ENCODE measurements around the gene NPTXR.
A peak's percentile ranks its signal among the peaks of the same experiment; 100 is the strongest.
"Not testable (repeated sequence)": the region's sequence is repeated elsewhere in the genome, so short reads cannot be mapped to it uniquely, and the experiment has no call there.

Gene NPTXR

GRCh38 chr22:38868886-38869381 lies 25.1 kb upstream of the NPTXR start:
- DNase-seq (ENCODE audit: low spot score) = peak; percentile 73

GRCh38 chr22:38868286-38868721 lies 24.5 kb upstream of the NPTXR start:
- no peak for DNase-seq (ENCODE audit: low spot score)

DNA sequence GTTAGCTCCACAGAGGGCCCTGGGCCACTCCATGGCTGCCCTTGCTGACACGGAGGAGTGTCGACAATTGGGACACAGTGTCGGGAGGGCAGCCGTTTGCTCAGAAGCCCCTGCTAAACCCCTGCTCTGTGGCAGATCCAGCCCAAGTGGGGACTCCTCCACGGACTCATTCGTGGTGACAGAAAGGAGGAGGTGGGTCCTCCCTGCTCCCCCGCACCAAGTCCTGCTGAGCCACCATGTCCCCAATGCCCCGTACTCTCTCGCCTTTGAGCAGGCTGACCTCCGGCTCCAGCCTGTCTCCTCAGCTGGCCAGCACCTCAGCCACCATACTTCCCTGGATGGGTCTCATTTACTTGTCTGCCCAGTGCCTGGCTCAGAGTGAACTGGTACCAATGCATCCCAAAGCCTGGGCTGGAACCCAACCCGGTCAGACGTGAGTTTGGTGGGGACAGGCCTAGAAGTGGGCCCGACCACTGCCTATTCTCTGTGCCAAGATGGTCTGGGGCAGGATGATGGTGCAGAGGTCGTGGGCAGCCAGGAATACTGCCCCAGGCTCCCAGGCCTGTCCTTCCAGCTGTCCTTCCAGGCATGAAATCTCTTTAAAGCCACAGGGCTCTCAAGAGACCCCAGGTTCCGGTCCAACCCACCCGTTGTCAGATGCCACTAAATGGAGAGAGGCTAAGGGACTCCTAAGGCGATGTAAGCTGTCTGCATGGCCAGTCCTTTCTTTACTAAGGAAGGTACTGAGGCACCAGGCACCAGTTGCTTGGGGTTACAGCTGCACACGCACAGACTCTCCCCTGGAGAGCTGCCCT lies 23.9 kb upstream of the NPTXR start:
- no peak for DNase-seq (ENCODE audit: low spot score)

GRCh38 chr22:38867124-38867455 lies 23.3 kb upstream of the NPTXR start:
- DNase-seq (ENCODE audit: low spot score) = no peak

DNA sequence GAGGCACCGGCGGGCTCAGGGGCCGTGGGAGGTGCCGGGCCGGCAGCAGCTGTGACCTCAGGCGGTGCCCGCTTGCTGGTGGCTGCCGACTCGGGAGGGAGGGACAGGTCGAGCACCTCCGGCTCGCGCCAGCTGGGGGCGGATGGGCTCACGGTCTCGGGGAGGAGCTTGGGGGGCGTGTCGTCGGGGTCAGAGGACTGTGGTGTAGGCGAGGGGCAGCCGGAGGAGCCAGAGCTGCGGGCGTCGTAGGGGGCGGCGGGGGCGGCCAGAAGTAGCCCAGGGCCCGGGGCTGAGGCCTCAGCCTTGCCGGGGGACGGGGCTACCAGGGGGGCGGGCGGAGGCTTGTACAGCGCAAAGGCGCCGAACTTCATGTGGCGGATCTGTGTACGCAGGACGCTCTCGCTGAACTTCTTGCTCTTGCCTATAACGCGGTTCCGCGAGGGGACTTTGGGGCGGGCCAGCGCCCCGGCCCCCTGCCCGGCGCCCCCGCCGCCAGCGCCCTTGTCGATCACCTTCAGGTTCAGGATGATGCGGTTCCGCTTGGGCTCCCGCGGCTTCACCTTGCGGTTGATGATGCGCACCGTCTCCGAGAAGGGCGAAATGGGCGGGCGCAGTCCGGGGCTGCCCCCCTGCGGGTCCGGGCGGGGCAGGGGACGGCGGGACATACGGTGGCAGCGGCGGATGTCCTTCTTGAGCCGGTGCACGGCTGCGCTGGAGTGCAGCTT lies 22.7 kb upstream of the NPTXR start:
- DNase-seq (ENCODE audit: low spot score) = no peak

DNA sequence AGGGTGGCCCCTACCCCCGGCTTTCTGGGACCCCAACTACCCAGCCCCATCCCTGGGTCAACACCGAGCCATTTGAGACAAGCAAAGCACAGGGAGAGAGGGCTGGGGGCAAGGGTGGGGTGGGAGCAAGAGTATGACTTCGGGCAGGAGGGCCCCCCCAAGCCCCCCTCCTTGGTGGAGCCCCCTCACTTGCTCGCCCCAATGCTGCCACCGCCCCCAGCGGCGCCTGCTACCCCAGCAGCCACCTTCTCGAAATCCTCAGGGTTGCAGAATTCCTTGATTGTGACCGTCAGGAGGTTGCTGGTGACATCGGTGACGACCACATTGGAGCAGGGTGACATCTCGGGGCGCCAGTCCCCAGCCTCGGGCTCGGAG lies 22.2 kb upstream of the NPTXR start:
- DNase-seq (ENCODE audit: low spot score) = no peak

- no peak for DNase-seq (ENCODE audit: low spot score)
Measured at GRCh38 chr22:38865201-38866023, 21.6 kb upstream of the NPTXR start.

DNA sequence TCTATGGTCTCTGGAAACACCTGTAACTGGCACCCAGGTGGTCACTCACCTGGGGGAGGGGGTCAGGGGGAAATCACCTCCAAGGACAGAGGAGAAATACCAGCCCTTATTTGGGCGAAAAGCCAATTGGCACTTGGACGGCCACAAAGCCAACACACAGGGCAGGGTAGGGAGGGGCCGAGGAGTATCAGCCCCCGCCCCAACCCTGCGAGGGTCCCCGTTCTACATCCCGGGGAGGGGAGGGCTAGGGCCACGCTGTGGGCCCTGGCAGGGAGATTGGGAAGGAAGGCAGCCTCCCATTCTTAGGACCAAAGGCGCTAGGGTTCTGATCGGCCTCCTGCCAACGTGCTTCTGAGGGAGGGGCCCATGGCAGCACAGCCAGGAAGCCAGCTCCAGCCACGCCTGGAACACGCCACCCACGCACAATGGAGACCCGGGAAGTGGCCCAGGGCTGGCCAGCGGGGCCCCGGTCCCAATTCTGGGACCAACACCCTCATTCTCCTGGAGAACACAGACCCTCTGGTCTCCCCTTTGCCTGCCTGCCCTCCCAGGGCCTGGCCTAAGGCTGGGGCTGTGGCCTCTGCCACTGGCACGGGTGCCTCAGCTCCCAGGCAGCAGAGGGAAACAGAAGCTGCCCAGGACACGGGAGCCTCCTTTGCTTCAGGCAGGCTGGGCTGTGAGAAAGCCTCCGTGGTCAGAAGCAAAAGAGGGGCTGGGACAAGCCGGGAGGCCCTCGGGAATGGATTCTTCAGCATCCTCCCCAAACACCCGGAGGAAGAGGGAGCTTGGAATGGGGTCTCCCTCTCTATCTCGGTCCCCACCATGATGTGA lies 20.7 kb upstream of the NPTXR start:
- no peak for DNase-seq (ENCODE audit: low spot score)

DNA sequence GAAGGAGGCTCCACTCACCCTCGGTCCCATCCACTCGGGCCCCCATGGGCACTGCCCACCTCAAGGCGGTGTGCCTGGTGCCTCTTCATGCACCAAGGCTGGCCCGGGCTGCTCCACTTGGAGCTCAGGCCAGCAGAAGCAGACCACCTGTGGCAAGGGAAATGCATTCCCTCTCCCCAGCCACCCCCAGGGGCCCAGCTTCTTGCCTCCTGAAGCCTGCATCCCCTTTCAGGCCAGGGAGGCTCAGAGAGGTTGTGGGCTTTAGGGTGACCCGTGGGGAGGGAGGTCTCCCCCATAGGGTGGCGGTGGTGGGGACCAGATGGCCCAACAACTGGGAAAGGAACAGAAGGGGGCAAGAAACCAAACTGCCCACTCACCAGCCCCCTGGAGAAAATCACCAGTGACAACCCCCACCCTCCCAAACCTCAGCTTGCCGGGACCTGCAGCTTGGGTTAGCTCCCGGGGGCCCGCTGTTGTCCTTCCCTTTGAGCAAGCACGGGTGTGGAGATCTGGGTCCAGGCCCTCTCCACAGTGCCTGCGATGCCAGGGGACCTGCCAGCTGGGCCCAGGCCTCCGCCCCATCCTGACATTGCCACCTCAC lies 19.8 kb upstream of the NPTXR start:
- no peak for DNase-seq (ENCODE audit: low spot score)

GRCh38 chr22:38862375-38863329 lies 18.8 kb upstream of the NPTXR start:
- no peak for DNase-seq (ENCODE audit: low spot score)

- no peak for DNase-seq (ENCODE audit: low spot score)
Measured at GRCh38 chr22:38861927-38862326, 18.1 kb upstream of the NPTXR start.

GRCh38 chr22:38861170-38861876 lies 17.5 kb upstream of the NPTXR start:
- DNase-seq (ENCODE audit: low spot score) = no peak

DNA sequence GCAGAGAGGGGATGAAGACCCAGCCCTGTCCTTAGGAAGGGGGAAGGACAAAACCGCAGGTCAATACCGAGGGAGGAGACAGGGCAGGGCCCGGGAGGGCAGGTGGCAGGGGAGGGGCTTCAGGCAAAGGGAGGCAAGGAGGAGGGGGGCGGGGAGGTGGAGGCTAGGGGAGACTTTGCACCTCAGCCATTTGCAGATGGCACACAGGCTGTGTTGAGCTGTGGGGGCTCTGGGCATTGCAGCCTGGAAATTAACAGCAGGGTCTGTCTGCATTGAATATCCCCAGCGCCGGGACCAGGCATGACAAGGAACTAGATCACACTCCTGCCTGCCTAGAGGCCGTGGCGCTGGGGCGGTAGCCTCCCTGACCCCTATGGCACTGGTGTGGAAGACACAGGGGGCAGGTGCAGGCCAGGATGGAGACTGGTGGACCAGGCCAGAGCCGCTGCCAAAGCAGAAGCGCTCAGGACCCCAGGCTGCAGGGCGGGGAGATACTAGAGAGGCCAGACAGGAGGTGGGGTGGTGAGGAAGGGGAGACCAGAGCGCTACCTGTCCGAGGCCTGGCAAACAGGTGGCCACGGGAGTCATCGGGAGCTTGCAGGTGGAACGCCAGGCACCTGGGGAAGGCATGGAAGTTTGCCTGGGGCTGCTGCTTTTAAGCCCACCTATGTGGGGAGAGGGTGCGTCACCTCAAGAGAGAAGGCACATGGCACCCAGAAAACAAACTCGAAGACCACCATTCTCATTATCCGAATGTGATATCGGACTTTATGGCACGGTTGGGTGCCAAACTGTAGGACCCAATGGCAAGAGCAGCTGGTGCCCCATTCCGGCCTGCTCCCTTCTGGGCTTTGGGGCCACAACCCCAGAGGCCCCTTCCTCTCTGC lies 16.7 kb upstream of the NPTXR start:
- no peak for DNase-seq (ENCODE audit: low spot score)

- DNase-seq (ENCODE audit: low spot score) = no peak
Measured at GRCh38 chr22:38859581-38860282, 15.9 kb upstream of the NPTXR start.

DNA sequence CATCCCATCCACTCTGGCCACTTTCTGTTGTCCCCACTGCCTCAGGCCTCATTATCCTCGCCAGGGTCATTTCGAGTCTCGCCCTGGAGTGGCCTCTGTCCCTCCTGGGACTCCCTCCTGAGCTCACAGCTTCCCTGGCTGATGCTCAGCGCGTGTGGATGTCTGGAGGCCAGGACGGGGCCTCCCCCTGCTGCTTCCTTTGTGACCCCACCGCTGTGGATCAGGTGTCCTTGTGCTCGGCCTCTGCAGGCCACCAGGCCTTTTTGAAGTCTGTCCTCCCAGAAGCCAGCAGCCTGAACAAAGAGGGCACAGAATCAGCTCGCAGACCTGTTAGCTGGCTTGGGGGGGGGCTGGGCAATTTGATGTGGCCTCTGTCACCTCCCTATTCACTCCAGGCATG lies 14.7 kb upstream of the NPTXR start:
- no peak for DNase-seq (ENCODE audit: low spot score)

DNA sequence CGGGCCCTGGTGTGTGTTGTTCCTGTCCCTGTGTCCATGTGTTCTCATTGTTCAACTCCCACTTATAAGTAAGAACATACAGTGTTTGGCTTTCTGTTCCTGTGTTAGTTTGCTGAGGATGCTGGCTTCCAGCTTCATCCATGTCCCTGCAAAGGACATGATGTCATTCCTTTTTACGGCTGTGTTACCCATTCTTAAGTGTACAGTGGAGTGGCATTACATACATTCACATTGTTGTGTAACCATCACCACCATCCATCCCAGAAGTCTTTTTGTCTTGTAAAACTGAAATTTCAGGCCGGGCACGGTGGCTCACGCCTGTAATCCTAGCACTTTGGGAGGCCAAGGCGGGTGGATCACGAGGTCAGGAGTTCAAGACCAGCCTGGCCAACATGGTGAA lies 10.6 kb upstream of the NPTXR start:
- DNase-seq (ENCODE audit: low spot score) = not testable (repeated sequence)

DNA sequence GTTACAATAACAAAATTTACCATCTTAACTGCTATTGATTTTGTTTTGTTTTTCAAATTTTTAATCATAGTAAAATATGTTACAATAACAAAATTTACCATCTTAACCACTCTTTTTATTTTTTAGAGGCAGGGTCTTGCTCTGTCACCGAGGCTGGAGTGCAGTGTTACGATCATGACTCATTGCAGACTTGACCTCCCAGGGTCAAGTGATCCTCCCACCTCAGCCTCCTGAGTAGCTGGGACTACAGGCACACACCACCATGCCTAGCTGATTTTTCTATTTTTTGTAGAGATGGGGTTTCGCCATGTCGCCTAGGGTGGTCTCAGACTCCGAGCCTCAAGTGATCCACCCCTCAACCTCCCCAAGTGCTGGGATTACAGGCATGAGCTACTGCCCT lies 10.1 kb upstream of the NPTXR start:
- not testable (repeated sequence) for DNase-seq (ENCODE audit: low spot score)

GRCh38 chr22:38853196-38853651 lies 9.4 kb upstream of the NPTXR start:
- DNase-seq (ENCODE audit: low spot score) = no peak
